C4-2B (cell line): ENCODE measurements around the gene SLC25A33.

Experiments
- ZFX ChIP-seq: fragments of 450-650 bp; IDR thresholded peaks from 2 replicates; pipeline ENCODE4 v1.6.1; 2017
- TF ChIP-seq, protein P1 (sequence below): fragments of 450-650 bp; conservative IDR thresholded peaks from 2 replicates; pipeline ENCODE4 v1.5.1; 2017; ENCODE audit warnings: mild to moderate bottlenecking

DNA sequence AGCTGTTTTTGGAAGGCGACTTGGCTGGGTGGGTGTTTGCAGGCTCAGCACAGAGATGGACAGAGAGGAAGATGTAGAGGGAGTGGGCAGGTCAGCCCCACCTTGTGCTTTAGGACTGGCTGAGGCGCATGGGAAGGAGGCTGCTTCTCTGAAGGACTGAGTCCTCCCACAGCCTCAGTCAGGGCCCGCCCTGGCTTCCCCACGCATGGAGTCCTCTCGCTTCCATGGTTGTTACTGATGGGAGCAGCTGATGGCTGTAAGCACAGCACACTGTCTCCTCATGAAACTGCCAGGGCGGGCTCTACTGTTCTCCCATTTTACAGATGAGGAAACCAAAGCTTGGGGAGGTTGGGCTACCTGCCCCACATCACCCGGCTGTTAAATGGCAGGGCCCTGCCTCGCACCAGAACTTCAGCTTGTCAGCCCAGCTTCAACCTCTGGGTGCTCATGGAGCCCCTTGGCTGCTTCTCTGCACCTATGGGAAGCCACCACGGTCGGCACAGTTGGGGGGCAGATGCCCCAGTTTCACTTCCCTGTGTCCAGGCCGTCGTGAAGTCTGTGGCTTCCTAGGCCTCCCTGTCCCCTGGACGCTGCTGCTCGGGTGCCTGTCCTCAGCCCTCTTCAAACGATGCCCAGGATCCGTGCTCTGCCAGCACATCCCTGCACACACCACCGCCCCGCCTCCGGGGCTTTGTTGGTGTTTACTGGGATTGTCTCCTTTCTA, 51.8 kb downstream of the SLC25A33 start:
- TF ChIP-seq, protein P1, sequence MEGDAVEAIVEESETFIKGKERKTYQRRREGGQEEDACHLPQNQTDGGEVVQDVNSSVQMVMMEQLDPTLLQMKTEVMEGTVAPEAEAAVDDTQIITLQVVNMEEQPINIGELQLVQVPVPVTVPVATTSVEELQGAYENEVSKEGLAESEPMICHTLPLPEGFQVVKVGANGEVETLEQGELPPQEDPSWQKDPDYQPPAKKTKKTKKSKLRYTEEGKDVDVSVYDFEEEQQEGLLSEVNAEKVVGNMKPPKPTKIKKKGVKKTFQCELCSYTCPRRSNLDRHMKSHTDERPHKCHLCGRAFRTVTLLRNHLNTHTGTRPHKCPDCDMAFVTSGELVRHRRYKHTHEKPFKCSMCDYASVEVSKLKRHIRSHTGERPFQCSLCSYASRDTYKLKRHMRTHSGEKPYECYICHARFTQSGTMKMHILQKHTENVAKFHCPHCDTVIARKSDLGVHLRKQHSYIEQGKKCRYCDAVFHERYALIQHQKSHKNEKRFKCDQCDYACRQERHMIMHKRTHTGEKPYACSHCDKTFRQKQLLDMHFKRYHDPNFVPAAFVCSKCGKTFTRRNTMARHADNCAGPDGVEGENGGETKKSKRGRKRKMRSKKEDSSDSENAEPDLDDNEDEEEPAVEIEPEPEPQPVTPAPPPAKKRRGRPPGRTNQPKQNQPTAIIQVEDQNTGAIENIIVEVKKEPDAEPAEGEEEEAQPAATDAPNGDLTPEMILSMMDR, result no peak
- no peak for TF ChIP-seq ZFX
